ENCODE data around the gene KCNMA1. TPM values are rescaled to one million over a fixed set of nuclear protein-coding genes. Genes with fewer than 3 reads are reported as not detected.

KCNMA1 gene
- total and polyA plus RNA-seq, 9 of the 15 experiments (the other 6 are each of a cell fraction or from before 2014, with no cell fraction given), result 0.01 to 0.95 (median 0.15) TPM; not detected in 4

DNA sequence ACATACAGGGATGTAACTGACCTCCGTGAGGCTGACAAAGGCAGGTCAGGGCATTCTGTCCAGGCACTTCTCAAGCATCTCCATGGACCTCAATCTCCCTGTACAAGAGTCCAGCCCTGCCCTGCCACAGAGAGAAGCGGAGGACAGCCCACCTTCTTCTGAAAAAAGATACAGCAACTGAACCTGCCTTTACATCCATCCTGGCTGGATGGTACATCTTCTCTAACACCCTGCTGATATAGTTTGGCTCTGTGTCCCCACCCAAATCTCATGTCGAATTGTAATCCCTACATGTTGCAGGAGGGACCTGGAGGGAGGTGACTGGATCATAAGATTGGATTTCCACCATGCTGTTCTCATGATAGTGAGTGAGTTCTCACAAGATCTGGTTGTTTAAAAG, 40.5 kb upstream of the KCNMA1 start (continued):
- TF ChIP-seq, protein P1, sequence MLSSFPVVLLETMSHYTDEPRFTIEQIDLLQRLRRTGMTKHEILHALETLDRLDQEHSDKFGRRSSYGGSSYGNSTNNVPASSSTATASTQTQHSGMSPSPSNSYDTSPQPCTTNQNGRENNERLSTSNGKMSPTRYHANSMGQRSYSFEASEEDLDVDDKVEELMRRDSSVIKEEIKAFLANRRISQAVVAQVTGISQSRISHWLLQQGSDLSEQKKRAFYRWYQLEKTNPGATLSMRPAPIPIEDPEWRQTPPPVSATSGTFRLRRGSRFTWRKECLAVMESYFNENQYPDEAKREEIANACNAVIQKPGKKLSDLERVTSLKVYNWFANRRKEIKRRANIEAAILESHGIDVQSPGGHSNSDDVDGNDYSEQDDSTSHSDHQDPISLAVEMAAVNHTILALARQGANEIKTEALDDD (IDR thresholded peaks at IDR 0.05), result no peak
- TF ChIP-seq, protein P2, sequence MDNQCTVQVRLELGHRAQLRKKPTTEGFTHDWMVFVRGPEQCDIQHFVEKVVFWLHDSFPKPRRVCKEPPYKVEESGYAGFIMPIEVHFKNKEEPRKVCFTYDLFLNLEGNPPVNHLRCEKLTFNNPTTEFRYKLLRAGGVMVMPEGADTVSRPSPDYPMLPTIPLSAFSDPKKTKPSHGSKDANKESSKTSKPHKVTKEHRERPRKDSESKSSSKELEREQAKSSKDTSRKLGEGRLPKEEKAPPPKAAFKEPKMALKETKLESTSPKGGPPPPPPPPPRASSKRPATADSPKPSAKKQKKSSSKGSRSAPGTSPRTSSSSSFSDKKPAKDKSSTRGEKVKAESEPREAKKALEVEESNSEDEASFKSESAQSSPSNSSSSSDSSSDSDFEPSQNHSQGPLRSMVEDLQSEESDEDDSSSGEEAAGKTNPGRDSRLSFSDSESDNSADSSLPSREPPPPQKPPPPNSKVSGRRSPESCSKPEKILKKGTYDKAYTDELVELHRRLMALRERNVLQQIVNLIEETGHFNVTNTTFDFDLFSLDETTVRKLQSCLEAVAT (IDR thresholded peaks at IDR 0.05), result no peak
- no peak for TF ChIP-seq SAP30 (IDR thresholded peaks at IDR 0.05; ENCODE audit: borderline replicate concordance, insufficient read depth, low read depth, low read length, poor library complexity, severe bottlenecking)
- no peak for TF ChIP-seq ARNT (IDR thresholded peaks at IDR 0.05)
- TF ChIP-seq ZNF668 (CRISPR knock-in tag; IDR thresholded peaks at IDR 0.05), result no peak
- TF ChIP-seq, protein P3, sequence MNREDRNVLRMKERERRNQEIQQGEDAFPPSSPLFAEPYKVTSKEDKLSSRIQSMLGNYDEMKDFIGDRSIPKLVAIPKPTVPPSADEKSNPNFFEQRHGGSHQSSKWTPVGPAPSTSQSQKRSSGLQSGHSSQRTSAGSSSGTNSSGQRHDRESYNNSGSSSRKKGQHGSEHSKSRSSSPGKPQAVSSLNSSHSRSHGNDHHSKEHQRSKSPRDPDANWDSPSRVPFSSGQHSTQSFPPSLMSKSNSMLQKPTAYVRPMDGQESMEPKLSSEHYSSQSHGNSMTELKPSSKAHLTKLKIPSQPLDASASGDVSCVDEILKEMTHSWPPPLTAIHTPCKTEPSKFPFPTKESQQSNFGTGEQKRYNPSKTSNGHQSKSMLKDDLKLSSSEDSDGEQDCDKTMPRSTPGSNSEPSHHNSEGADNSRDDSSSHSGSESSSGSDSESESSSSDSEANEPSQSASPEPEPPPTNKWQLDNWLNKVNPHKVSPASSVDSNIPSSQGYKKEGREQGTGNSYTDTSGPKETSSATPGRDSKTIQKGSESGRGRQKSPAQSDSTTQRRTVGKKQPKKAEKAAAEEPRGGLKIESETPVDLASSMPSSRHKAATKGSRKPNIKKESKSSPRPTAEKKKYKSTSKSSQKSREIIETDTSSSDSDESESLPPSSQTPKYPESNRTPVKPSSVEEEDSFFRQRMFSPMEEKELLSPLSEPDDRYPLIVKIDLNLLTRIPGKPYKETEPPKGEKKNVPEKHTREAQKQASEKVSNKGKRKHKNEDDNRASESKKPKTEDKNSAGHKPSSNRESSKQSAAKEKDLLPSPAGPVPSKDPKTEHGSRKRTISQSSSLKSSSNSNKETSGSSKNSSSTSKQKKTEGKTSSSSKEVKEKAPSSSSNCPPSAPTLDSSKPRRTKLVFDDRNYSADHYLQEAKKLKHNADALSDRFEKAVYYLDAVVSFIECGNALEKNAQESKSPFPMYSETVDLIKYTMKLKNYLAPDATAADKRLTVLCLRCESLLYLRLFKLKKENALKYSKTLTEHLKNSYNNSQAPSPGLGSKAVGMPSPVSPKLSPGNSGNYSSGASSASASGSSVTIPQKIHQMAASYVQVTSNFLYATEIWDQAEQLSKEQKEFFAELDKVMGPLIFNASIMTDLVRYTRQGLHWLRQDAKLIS (CRISPR knock-in tag; IDR thresholded peaks at IDR 0.05), result no peak
